ENCODE results near the gene PLBD2.

The PLBD2 gene

DNA sequence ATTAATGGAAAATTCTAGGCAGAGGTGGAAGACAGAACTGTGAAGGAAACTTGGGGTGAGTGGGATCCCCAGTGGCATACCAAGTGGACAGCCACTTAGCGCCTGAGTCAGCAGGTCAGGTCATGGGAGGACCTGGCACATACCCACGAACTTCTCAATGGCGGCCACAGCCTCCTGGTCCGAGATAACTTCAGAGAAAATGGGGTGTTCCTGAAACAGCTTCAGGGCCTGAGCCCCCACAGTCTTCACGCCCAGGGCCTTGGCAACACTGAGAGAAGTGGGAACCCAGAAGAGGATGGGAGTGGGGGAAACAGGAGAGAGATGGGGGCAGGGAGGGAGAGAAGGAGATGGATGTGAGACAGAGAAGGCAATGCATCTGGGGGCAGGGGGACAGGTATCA, 35.4 kb downstream of the PLBD2 start:
- no peak for DNase-seq (ENCODE audit: low spot score)

DNA sequence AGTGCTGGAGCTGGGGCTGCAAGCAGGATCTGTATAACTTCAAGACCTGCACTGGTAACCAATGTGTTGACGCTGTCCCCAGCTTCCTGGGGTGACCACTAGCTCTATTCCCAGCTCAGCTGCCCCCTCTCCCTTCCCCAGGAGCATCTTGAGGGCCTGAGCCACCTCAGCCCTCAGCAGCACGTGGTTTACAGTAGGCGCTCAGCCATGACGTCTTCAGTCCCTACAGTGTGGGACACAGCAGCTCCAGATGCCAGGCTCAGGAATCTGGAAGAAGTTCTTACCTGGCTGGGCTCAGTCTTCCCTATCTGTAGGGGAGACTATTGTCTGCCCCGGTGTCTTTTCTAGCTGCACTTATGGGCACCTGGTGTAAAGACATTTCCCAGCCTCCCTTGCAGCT, 36.7 kb downstream of the PLBD2 start:
- no peak for DNase-seq (ENCODE audit: low spot score)

DNA sequence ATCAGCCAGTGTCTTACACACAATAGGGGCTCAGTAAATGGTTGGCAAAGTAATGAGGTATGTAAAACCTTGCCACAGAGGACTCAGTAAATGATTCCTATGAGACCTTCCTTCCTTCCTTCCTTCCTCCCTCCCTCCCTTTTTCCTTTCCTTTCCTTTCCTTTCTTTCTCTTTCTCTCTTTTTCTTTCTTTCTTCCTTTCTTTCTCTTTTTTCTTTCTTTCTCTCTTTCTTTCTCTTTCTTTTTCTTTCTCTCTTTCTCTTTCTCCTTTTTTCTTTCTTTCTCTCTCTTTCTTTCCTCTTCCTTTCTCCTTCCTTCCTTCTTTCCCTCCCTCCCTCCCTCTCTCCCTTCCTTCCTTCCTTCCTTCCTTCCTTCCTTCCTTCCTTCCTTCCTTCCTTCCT, 37.8 kb downstream of the PLBD2 start:
- no peak for DNase-seq (ENCODE audit: low spot score)

DNA sequence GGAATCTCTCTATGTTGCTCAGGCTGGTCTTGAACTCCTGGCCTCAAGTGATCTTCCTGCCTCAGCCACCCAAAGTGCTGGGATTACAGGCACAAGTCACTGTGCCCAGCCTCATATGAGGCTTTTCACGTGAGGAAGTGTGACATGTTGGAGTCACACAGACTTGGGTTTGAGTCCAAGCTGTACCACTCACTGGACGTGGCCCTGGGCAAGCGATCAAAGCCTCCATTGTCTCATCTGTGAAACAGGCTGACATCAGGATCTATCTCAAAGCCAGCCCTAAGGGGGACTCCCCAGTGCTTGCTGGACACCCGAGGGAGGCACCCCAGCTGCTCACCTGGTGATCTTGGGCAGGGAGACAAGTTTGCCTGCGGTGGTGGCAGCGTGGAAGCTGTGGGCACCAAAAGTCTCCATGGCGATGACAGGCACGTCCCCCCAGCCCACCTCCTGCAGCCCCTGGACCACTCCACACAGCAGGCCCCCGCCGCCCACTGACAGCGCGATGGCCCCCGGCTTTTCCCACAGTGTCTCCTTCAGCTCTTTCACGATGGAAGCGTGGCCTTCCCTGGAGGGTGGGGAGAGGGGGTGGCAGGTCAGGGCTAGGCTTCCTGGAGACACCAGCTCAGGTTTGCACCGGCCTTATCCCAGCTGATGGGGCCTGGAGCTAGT, 38.6 kb downstream of the PLBD2 start:
- no peak for DNase-seq (ENCODE audit: low spot score)

DNA sequence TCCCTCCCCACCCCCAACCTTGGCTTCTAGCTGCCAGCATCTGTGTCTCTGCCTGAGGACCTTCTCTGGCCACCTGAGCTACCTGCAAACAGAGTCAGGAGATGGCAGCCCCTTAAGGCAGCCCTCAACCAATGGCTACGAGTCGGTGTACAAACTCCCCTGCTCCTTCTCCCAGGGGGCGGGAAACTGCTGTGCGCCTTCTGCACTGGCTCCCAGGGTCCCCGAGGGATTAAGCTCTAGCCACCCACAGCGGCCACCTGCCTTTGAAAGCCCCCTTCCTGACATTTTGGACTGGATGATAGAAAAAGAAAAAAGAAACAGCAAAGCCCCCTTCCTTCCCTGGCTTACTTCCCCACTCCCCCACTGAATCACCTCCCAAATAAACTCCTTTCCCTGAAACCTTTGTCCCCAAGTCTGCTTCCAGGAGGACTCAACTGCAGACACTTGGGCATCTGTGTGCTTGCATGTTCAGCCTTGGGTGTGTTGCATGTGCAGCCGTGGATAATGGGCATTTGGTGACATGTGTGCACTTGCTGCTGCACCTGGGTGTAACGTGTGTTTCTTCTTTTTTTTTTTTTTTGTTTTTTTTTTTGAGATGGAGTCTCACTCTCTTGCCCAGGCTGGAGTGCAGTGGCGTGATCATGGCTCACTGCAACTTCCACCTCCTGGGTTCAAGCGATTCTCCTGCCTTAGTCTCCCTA, 39.3 kb downstream of the PLBD2 start:
- no peak for DNase-seq (ENCODE audit: low spot score)

DNA sequence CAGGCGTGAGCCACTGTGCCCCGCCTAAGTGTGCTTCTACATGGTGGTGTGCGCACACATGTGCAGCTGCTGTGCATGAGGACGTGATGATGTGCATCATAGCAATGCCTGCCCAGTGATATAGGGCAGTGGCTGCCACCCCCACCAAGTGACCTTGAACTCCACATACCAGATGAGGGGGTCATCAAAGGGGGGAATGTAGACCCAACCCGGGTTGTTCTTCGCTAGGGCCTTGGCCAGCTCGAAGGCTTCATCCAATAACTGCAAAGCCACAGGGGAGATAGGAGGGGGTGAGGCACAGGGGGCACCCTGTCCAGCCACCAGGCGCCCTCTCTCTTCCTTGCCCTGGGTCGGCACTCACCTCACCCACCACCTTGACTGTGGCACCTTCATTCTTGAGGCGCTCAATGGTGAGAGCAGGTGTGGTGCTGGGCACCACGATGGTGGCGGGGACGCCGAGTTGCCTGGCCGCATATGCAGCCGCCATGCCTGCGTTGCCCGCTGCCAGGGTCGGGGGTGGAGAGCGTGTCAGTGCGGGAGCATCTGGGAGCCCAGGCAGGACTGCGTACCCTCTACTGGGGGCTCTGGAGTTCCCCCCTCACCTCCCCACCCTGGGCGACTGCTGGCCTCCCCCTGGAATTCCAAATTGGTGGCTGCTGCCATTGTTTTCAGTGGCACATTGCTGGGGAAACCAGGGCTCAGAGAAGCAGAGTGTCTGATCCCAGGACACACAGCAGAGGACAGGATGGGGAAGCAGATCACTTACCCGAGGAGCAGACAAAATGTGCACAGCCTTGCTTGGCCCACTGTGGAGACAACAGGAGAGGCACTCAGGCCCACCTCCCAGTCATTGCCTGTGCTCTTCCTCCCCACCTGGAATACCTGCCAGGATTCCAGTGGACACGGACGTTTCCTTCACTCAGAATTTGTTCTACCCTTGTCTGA, 40.2 kb downstream of the PLBD2 start:
- DNase-seq (ENCODE audit: low spot score) = no peak

DNA sequence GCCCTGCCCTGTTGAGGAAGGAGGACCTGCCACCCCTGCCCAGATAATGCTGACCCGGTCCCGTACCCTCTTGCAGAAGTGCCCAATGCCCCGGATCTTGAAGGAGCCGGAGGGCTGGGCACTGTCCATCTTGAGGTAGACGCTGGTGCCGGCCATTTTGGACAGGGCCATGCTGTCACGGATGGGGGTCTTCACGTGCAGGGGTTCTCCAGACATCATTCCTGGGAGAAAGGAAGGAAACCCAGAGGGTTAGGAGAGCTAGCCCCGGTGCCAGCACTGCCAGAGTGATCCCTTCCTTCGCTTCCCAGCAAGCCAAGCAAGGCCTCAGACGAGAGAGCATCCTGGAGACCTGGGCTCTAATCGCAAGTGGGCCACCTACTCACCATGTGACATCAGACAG, 41.1 kb downstream of the PLBD2 start:
- DNase-seq (ENCODE audit: low spot score) = no peak

DNA sequence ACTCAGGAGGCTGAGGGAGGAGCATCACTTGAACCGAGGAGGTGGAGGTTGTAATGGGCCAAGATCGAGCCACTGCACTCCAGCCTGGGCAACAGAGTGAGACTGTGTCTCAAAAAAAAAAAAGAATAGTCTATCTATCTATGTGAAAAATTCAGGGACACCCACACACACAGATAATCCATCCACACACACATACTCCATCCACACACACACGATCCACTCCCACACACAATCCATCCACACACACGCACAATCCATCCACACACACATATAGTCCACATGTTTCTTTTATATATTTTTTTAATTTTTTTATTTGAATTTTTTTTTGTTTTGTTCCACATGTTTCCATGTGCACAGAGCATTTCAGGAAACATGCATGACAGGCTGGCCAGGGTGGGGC, 42.0 kb downstream of the PLBD2 start:
- no peak for DNase-seq (ENCODE audit: low spot score)

DNA sequence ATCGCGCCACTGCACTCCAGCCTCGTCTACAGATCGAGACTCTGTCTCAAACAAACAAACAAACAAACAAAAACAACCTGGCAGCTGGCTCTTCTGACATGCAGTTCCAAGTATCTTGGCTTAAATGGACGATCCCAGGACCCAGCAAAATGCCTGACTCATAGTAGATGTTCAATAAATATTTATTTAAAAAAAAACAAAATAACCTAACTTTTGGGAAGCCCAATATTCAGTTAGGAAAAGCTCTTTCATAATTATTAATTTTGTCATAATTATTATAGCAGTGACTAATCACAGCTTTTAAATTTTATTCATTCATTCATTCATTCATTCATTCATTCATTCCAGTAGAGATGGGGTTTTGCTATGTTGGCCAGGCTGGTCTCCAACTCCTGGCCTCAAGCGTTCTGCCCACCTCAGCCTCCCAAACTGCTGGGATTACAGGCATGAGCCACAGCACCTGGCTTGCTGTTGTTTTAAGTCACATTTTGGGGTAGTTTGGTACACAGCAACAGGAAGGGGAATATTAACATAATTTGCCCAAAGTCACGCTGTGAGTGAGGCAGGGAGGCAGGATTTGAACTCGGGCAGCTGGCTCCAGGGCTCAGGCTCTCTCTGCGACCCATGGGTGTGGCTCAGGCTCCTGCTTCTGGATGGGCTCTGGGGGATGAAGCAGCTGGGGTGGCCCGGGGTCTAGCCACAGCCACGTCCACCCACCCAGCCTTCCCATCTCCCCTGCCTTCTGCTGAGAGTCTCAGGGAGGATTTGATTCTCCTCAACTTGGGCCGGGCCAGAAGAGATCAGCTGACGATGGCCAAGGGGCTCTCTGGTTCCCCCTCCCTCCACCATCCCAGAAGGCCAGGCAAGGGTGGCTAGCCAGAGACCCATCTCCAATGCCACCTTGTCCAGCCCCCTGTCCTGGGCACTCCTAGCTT, 42.9 kb downstream of the PLBD2 start:
- DNase-seq (ENCODE audit: low spot score) = no peak

DNA sequence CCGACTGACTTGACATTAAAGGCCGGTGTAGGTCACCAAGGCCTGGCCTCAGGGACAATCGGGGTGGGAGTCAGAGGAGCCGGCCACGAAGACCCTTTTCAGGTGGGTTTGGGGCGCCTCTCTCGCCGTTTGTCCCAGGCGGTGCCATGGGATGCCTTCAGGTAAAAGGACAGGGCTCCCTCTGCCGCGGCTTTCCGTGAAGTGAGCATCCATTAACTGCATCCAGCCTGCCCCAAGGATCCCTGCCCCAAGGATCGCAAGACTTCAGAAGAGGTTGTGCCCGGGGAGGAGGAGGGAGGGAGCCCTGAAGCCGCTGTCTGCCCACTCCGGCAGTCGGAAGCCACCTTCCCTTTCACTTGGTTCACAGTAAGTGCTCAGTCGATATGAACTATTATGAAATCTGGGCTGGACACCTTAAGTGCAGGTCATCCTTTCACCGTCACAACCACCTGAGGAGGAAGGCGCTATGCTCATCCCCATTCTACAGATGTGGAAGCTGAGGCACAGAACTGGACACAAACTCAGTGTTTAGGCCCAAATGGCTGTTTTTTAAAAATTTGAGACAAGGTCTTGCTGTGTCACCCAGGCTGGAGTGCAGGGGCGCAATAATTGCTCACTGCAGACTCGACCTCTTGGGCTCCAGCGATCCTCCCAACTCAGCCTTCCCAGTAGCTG, 44.3 kb downstream of the PLBD2 start:
- no peak for DNase-seq (ENCODE audit: low spot score)

DNA sequence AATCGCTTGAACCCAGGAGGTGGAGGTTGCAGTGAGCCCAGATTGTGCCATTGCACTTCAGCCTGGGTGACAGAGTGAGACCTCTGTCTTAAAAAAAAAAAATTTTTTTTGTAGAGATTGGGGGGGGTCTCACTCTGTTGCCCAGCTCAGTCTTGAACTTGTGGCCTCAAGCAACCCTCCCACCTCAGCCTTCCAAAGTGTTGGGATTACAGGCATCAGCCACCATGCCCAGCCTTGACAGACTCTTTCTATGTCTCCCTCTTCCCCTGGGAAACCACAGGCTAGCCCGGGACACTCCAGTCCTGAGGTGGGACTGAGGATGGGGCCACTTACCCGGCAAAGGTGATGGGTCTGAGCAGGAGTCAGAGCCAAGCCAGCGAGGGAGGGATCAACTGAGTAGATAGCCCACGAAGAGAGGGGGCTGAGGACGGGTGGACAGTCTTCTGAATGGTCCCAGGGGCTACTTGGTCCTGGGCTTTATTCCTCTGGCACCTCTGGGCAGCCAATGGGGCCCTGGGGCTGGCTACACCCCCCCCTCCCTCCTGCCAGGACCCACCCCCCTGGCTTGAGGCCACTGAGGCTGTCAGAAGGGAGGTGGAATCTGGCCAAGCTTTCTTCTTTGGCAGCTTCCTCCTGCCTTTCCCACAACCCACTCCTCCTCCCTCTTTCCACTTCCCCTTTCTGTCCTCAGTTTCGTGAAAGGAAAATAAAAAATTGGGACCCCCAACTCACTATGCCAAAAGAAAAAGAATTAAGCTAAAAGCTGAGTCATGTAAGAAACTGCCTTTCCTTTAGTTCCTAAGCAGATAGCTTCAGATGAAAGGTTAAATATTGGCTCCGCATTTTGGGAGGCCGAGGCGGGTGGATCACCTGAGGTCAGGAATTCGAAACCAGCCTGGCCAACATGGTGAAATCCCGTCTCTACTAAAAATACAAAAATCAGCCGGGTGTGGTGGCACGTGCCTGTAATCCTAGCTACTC, 45.3 kb downstream of the PLBD2 start, which contains the start of gene SDS:
TSS of gene SDS (minus strand) at position 453 of the 981 bp plus-strand sequence. CDS start 4,179 bp downstream, outside the sequence.
- DNase-seq (ENCODE audit: low spot score) = no peak

DNA sequence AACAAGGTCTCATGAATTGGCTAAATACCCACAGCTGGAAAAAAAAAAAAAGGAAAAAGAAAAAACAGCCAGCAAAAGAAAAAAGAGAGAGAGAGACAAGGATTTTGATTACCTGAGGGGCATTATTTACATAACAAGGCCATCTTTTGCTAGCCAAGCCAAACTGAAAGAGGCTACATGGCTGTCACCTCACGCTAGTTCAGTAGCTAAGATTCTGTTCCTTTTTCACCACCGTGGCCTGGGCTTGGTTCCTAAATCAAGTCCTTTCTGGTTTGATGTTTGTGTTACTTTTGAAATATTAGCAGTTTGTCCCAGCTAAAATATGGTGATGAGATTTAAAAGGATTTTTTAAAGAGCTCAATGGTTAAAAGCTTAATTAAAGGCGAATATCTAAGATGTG, 47.3 kb downstream of the PLBD2 start:
- DNase-seq (ENCODE audit: low spot score) = no peak

DNA sequence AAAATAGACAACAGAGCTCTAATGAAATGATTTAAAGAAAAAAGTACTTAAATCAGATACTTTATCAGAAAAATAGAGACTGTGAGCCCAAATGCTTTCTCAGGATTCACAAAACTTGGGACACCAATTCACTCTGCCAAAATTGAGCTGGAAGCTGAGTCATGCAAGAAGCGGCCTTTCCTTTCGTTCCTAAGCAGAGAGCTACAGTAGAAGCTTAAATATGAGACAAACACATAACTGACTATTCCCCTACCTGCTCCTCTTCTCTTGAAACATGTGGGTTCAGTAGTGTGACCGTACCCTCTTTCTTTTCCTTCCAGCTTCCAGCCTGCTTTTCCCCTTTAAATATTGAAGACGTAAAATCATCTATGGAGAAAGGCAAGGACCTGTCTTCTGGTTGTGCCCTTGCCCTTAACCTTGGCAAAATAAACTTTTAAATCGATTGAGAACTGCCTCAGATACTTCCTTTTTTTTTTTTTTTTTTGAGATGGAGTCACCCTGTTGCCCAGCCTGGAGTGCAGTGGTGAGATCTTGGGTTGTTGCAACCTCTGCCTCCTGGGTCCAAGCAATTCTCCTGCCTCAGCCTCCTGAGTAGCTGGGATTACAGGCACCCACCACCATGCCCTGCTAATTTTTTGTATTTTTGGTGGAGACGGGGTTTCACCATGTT, 49.7 kb downstream of the PLBD2 start:
- peak; percentile 49 for DNase-seq (ENCODE audit: low spot score)

DNA sequence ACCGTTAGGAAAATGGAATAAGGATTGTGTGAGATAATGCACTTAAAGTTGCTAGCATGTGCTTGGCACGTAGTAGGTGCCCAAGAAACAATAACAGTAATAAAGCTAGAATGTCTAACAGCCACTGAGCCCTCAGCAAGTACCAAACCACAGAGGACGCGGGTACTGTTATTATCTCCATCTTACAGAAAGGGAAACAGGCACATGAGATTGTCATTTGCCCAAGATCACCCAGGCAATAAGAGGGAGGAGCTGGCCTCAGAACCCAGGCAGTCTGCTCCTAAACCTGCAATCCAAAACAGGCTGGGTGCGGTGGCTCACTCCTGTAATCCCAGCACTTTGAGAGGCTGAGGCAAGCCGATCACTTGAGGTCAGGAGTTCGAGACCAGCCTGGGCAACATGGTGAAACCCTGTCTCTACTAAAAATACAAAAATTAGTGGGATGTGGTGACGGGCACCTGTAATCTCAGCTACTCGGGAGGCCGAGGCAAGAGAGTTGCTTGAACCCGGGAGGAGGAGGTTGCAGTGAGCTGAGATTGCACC, 50.4 kb downstream of the PLBD2 start:
- no peak for DNase-seq (ENCODE audit: low spot score)

DNA sequence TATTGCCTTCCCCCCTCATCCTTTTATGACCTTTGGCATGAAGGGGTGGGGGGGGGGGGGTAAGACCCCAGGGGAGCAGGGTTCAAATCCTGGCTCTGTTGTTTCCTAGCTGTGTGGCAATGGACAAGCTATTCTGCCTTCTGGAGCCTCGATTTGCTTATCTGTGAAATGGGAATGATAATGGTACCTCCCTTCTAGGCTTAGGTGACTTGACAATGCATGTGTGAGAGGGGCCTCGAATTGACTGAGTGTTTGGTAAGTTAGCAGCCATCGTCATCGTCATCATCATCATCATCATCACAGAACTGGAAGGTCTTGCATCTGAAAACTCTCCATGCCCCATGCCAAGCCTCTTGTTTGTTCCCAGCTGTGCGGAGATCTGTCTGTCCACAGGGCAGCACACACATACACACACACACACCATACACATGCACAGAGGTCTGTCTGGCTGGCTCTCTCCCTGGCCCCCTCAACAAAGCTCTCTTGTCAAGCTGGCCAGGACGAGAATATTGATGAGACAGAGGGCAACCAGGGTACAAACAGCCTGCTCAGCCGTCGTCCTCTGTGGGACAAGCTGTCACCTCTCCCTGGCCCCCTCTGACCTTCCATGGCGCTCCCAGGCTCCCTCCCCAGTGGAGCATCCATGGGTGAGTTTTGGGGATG, 51.2 kb downstream of the PLBD2 start:
- no peak for DNase-seq (ENCODE audit: low spot score)

DNA sequence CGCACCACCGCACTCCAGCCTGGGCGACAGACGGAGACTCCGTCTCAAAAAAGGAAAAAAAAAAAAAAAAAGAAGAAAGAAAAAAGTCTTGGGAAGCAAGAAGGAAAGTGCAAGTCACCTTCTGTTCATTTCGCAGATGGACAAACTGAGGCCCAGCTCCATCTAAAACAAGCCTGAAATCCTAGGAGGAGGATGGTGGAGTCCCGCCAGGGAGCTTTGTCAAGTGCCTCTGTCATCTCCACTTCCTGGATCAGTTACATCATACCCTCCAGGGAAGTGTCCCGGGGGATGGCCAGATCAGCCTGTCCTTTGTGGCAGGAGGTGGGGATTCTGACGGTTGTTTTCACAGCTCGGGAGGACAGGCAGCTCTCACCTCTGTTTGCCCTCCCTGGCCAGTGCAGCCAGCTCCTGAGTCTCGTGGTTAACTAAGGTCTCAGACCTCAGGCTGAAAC, 55.1 kb downstream of the PLBD2 start:
- DNase-seq (ENCODE audit: low spot score) = no peak

DNA sequence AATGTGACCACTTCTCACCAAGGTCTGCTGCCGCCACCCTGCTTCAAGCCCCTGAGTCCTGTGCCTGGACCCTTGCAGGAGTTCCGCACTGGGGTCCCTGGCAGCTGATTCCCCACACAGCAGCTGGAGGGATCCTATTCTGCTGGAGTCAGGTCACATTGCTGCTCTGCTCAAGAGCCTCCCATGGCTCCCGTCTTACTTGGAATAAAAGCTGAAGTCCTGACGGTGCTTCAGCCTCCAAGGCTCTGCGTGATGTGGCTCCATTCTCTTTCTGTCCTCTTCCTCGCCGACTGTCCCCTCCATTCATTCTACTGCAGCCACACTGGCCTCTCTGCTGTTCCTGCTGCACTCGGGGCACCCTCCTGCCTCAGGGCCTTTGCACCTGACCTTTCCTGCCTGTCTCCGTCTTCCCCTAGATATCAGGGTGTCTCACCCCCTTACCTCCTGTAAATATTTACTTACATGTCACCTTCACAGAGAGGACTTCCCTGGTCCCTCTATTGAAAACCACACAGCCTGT, 56.2 kb downstream of the PLBD2 start:
- DNase-seq (ENCODE audit: low spot score) = no peak
